IPS-20b (cell line): ENCODE data around the gene CPPED1.

Source experiments
- H3K27ac ChIP-seq: one replicate; pipeline ENCODE4 v1.5.1; 2013; ENCODE audit warnings: low read length
- H3K27me3 ChIP-seq: 2 replicates; pipeline ENCODE4 v1.6.1; 2013; ENCODE audit warnings: mild to moderate bottlenecking, low read length, inconsistent platforms; ENCODE audit not compliant: insufficient read depth
- H3K36me3 ChIP-seq: 2 replicates; pipeline ENCODE4 v1.6.1; 2013; ENCODE audit warnings: low read depth, mild to moderate bottlenecking, inconsistent platforms, low read length, moderate library complexity; ENCODE audit not compliant: insufficient read depth
- H3K4me1 ChIP-seq: 2 replicates; pipeline ENCODE4 v1.6.1; 2013; ENCODE audit warnings: mild to moderate bottlenecking, control low read depth, inconsistent platforms, low read length, moderate library complexity; ENCODE audit not compliant: insufficient read depth
- H3K4me3 ChIP-seq: 2 replicates; pipeline ENCODE4 v1.5.1; 2013; ENCODE audit warnings: mild to moderate bottlenecking, low read length, inconsistent platforms
- H3K9ac ChIP-seq: 2 replicates; pipeline ENCODE4 v1.6.1; 2013; ENCODE audit warnings: low read depth, mild to moderate bottlenecking, inconsistent platforms, low read length, moderate library complexity
- H3K9me3 ChIP-seq: 2 replicates; pipeline ENCODE4 v1.6.1; 2013; ENCODE audit warnings: mild to moderate bottlenecking, low read depth, low read length, inconsistent platforms; ENCODE audit not compliant: insufficient read depth

Gene CPPED1

GRCh38 chr16:12803203-12804093 lies at the start of gene CPPED1:
Gene CPPED1, minus strand, starts transcription at chr16:12803887. Its CDS starts 111 bp downstream, at chr16:12803776.
- Histone ChIP-seq H3K4me3 (peak within 1 kb of the TSS; percentile 86), H3K4me1 (no peaks in the 10 kb centered on the region), H3K27me3 (no peaks in the 10 kb centered on the region), H3K9me3 (no peaks in the 10 kb centered on the region), H3K27ac (no peak within 1 kb of the TSS), H3K36me3 (no peaks in the 10 kb centered on the region), H3K9ac (peak within 1 kb of the TSS; percentile 72; the same call in 1 of the 2 replicates)

GRCh38 chr16:12850186-12850585 lies 46.5 kb upstream of the CPPED1 start:
- H3K27me3 ChIP-seq, result no peaks in the 10 kb centered on the region
- no peak overlapping the region for H3K4me3 ChIP-seq
- no peak overlapping the region for H3K9ac ChIP-seq

GRCh38 chr16:12846592-12846991 lies 42.9 kb upstream of the CPPED1 start:
- Histone ChIP-seq H3K4me3 (no peak overlapping the region), H3K9me3 (no peaks in the 10 kb centered on the region), H3K36me3 (no peaks in the 10 kb centered on the region), H3K27me3 (no peaks in the 10 kb centered on the region), H3K27ac (no peak overlapping the region), H3K9ac (no peak overlapping the region), H3K4me1 (no peaks in the 10 kb centered on the region)

More at GRCh38 chr16:12850186-12850585, 46.5 kb upstream of the CPPED1 start:
- Histone ChIP-seq H3K9me3 (no peaks in the 10 kb centered on the region), H3K36me3 (no peaks in the 10 kb centered on the region), H3K4me1 (no peaks in the 10 kb centered on the region), H3K27ac (no peak overlapping the region)

GRCh38 chr16:12845282-12845681 lies 41.6 kb upstream of the CPPED1 start:
- Histone ChIP-seq H3K27ac (no peak overlapping the region), H3K4me1 (no peaks in the 10 kb centered on the region), H3K27me3 (no peaks in the 10 kb centered on the region), H3K4me3 (no peak overlapping the region), H3K9ac (no peak overlapping the region), H3K9me3 (no peaks in the 10 kb centered on the region), H3K36me3 (no peaks in the 10 kb centered on the region)

- Histone ChIP-seq H3K36me3 (no peaks in the 10 kb centered on the region), H3K9me3 (no peaks in the 10 kb centered on the region), H3K4me1 (no peaks in the 10 kb centered on the region), H3K27ac (no peak overlapping the region), H3K9ac (no peak overlapping the region), H3K27me3 (no peaks in the 10 kb centered on the region), H3K4me3 (no peak overlapping the region)
These were observed 34.1 kb upstream of the CPPED1 start for GRCh38 chr16:12837756-12838155.

GRCh38 chr16:12837291-12837690 lies 33.6 kb upstream of the CPPED1 start:
- Histone ChIP-seq H3K9me3 (no peaks in the 10 kb centered on the region), H3K4me3 (no peak overlapping the region), H3K27me3 (no peaks in the 10 kb centered on the region), H3K36me3 (no peaks in the 10 kb centered on the region), H3K4me1 (no peaks in the 10 kb centered on the region), H3K9ac (no peak overlapping the region), H3K27ac (no peak overlapping the region)

GRCh38 chr16:12833926-12834325 lies 30.2 kb upstream of the CPPED1 start:
- H3K4me3 ChIP-seq, result no peak overlapping the region
- H3K27me3 ChIP-seq, result no peaks in the 10 kb centered on the region
- no peaks in the 10 kb centered on the region for H3K36me3 ChIP-seq
- no peaks in the 10 kb centered on the region for H3K9me3 ChIP-seq
- no peak overlapping the region for H3K27ac ChIP-seq
- no peaks in the 10 kb centered on the region for H3K4me1 ChIP-seq
- H3K9ac ChIP-seq, result no peak overlapping the region

GRCh38 chr16:12829096-12829888 lies 25.6 kb upstream of the CPPED1 start:
- H3K27ac ChIP-seq, result no peak overlapping the region
- no peaks in the 10 kb centered on the region for H3K9me3 ChIP-seq
- H3K4me3 ChIP-seq, result no peak overlapping the region
- H3K36me3 ChIP-seq, result no peaks in the 10 kb centered on the region
- no peaks in the 10 kb centered on the region for H3K27me3 ChIP-seq
- H3K4me1 ChIP-seq, result no peaks in the 10 kb centered on the region; the same call in 1 of the 2 replicates
- H3K9ac ChIP-seq, result no peak overlapping the region

- Histone ChIP-seq H3K9me3 (no peaks in the 10 kb centered on the region), H3K4me1 (no peaks in the 10 kb centered on the region; the same call in 1 of the 2 replicates), H3K36me3 (no peaks in the 10 kb centered on the region), H3K27ac (no peak overlapping the region), H3K9ac (no peak overlapping the region), H3K27me3 (no peaks in the 10 kb centered on the region), H3K4me3 (no peak overlapping the region)
These were observed 24.5 kb upstream of the CPPED1 start for GRCh38 chr16:12828206-12828605.

GRCh38 chr16:12826559-12826958 lies 22.9 kb upstream of the CPPED1 start:
- H3K9me3 ChIP-seq, result no peaks in the 10 kb centered on the region
- H3K4me3 ChIP-seq, result no peak overlapping the region

GRCh38 chr16:12819126-12820117 lies 15.7 kb upstream of the CPPED1 start:
- Histone ChIP-seq H3K9me3 (no peaks in the 10 kb centered on the region), H3K36me3 (no peaks in the 10 kb centered on the region), H3K27ac (no peak overlapping the region), H3K4me1 (no peaks in the 10 kb centered on the region), H3K9ac (no peak overlapping the region), H3K4me3 (no peak overlapping the region), H3K27me3 (no peaks in the 10 kb centered on the region)

More at GRCh38 chr16:12826559-12826958, 22.9 kb upstream of the CPPED1 start:
- no peaks in the 10 kb centered on the region for H3K36me3 ChIP-seq
- no peak overlapping the region for H3K9ac ChIP-seq
- H3K27me3 ChIP-seq, result no peaks in the 10 kb centered on the region
- H3K4me1 ChIP-seq, result no peaks in the 10 kb centered on the region; the same call in 1 of the 2 replicates
- H3K27ac ChIP-seq, result no peak overlapping the region
